Liver (tissue), 9 donors: Measurements from ENCODE around the gene CLEC4G. TPM values are rescaled to one million over a fixed set of nuclear protein-coding genes. Genes with fewer than 3 reads are reported as not detected.

Experiments used
- DNase-seq: peaks from one replicate; pipeline ENCODE4 v3.0.0-alpha.2; 2017; ENCODE audit warnings: low spot score
- H3K27ac ChIP-seq, 2 donors: one replicate each; pipeline ENCODE4 v1.7.0; 2013; ENCODE audit warnings: inconsistent platforms in 2 of 2, low read length in 2 of 2, control low read depth in 1 of 2, low read depth in 1 of 2, mild to moderate bottlenecking in 1 of 2
- H3K27me3 ChIP-seq, 4 donors: one replicate each; pipeline versions ENCODE4 v1.6.1 to v1.7.0; 2013; ENCODE audit warnings: low read length in 3 of 4, inconsistent platforms in 1 of 4, mild to moderate bottlenecking in 1 of 4, moderate library complexity in 1 of 4; ENCODE audit not compliant: control insufficient read depth in 4 of 4, insufficient read depth in 4 of 4
- H3K36me3 ChIP-seq, 4 donors: one replicate each; pipeline versions ENCODE4 v1.6.1 to v1.7.0; 2013; ENCODE audit warnings: low read length in 3 of 4, mild to moderate bottlenecking in 3 of 4, low read depth in 1 of 4, moderate library complexity in 1 of 4; ENCODE audit not compliant: control insufficient read depth in 4 of 4, insufficient read depth in 3 of 4
- H3K4me1 ChIP-seq, 4 donors: one replicate each; pipeline versions ENCODE4 v1.6.1 to v1.7.0; 2013; ENCODE audit warnings: low read length in 3 of 4, mild to moderate bottlenecking in 3 of 4, moderate library complexity in 1 of 4; ENCODE audit not compliant: control insufficient read depth in 4 of 4, insufficient read depth in 4 of 4
- H3K4me3 ChIP-seq, 3 donors: one replicate each; pipeline versions ENCODE4 v1.6.1 to v1.7.0; 2013; ENCODE audit warnings: low read length in 3 of 3, control low read depth in 1 of 3, low read depth in 1 of 3, mild to moderate bottlenecking in 1 of 3
- H3K9ac ChIP-seq, 2 donors: one replicate each; pipeline ENCODE4 v1.7.0; 2013; ENCODE audit warnings: low read length in 2 of 2, mild to moderate bottlenecking in 2 of 2, moderate library complexity in 2 of 2, control low read depth in 1 of 2, low read depth in 1 of 2
- H3K9me3 ChIP-seq, 4 donors: one replicate each; pipeline versions ENCODE4 v1.6.1 to v1.7.0; 2013; ENCODE audit warnings: low read length in 3 of 4; ENCODE audit not compliant: control insufficient read depth in 4 of 4
- FOXA1 ChIP-seq: IDR thresholded peaks from 2 replicates; pipeline ENCODE4 v1.6.1; 2016; ENCODE audit warnings: antibody characterized with exemption
- FOXA2 ChIP-seq: IDR thresholded peaks from 2 replicates; pipeline ENCODE4 v1.6.1; 2016; ENCODE audit warnings: antibody characterized with exemption
- HNF4A ChIP-seq, 2 donors: conservative IDR thresholded peaks; 2 replicates each; pipeline ENCODE4 v1.6.1; 2016; ENCODE audit warnings: antibody characterized with exemption in 2 of 2, mild to moderate bottlenecking in 2 of 2
- HNF4G ChIP-seq: IDR thresholded peaks from 2 replicates; pipeline ENCODE4 v1.6.1; 2016; ENCODE audit warnings: antibody characterized with exemption
- NR2F2 ChIP-seq: IDR thresholded peaks from 2 replicates; pipeline ENCODE4 v1.6.1; 2016; ENCODE audit warnings: antibody characterized with exemption
- RXRA ChIP-seq, 2 donors: IDR thresholded peaks; 2 replicates each; pipeline ENCODE4 v1.6.1; 2017 to 2018; ENCODE audit warnings: antibody characterized with exemption in 2 of 2, mild to moderate bottlenecking in 1 of 2
- SP1 ChIP-seq: IDR thresholded peaks from 2 replicates; pipeline ENCODE4 v1.6.1; 2018; ENCODE audit warnings: antibody characterized with exemption, mild to moderate bottlenecking
- TAF1 ChIP-seq: conservative IDR thresholded peaks from 2 replicates; pipeline ENCODE4 v1.6.1; 2016; ENCODE audit warnings: antibody characterized with exemption, mild to moderate bottlenecking
- YY1 ChIP-seq: IDR thresholded peaks from 2 replicates; pipeline ENCODE4 v1.6.1; 2016; ENCODE audit warnings: antibody characterized with exemption, mild to moderate bottlenecking
- ZBTB33 ChIP-seq: IDR thresholded peaks from 2 replicates; pipeline ENCODE4 v1.6.1; 2016; ENCODE audit warnings: antibody characterized with exemption
- WGBS: extraction: QIAGEN DNeasy Blood & Tissue Kit; methylation state at CpG from one replicate; pipeline ENCODE4 v1.1.7; 2013; 5-methylcytosine and 5-hydroxymethylcytosine counted together
- polyA plus RNA-seq, 2 donors: library from polyadenylated mRNA; stranded (reverse) in 1 of 2; unstranded in 1 of 2; fragments of 200-250 nt in 1 of 2; fragments of >200 nt in 1 of 2; fragmentation: Nextera tagmentation in 1 of 2; extraction: Ambion mirVana in 1 of 2; gene quantifications; one replicate each; pipeline versions ENCODE4 v1.2.1 to v1.2.3, GENCODE V29; 2013 to 2015
- total RNA-seq, 2 donors: library from RNA; depleted of rRNA; stranded (reverse); fragments of >200 nt; gene quantifications; one replicate each; pipeline ENCODE4 v1.2.3, GENCODE V29; 2014
- TF ChIP-seq, protein P1 (sequence below): IDR thresholded peaks from 2 replicates; pipeline ENCODE4 v1.6.1; 2016; ENCODE audit warnings: antibody characterized with exemption, mild to moderate bottlenecking
- TF ChIP-seq, protein P2 (sequence below): IDR thresholded peaks from 2 replicates; pipeline ENCODE4 v1.6.1; 2016; ENCODE audit warnings: antibody characterized with exemption
- donor health status: healthy.
- donor health status: healthy.
- donor health status: healthy.
- donor health status: healthy.
- donor health status: healthy.

CLEC4G gene
- total and polyA plus RNA-seq, 4 donors: 7.7 to 69.0 (median 45.6) TPM

DNA sequence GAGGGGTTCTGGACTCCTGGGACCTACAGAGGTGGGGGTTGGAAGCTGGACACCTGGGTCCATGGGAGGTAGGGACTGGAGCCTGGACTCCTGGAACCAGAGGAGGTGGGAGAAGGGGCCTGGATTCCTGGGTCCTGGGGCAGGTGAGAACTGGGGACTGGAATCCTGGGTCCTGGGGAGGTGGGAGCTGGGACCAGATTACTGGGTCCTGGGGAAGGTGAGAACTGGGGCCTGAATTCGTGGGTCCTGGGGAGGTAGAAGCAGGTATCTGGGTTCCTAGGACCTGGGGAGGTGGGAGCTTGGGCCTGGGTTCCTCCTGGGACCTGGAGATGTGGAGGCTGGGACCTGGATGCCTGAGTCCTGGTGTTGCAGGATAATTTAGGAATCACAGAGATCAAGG, 31.8 kb upstream of the CLEC4G start:
- H3K4me1 ChIP-seq: no peaks in the 10 kb centered on the region
- no peaks in the 10 kb centered on the region for H3K36me3 ChIP-seq
- peak overlapping the region in 1 of 3 donors; percentile 16 for H3K4me3 ChIP-seq
- no peak for TF ChIP-seq HNF4G
- TF ChIP-seq HNF4A (conservative IDR thresholded peaks at IDR 0.05): no peak
- TF ChIP-seq TAF1: no peak
- TF ChIP-seq FOXA1: no peak
- TF ChIP-seq SP1: no peak
- H3K9me3 ChIP-seq: peaks cover 0 to 3% (median under 1%) of the 10 kb centered on the region in 4 donors
- WGBS: 37% methylated on average over 1 of the region's 1 CpG
- no peak for DNase-seq
- H3K9ac ChIP-seq: no peak overlapping the region
- no peaks in the 10 kb centered on the region for H3K27me3 ChIP-seq
- H3K27ac ChIP-seq: no peak overlapping the region

- H3K27me3 ChIP-seq: no peaks in the 10 kb centered on the region
- DNase-seq: no peak
- H3K9ac ChIP-seq: no peak within 1 kb of the TSS
- H3K36me3 ChIP-seq: no peaks in the 10 kb centered on the region
- WGBS: 73% methylated on average over 8 of the region's 8 CpGs
- H3K4me1 ChIP-seq: no peaks in the 10 kb centered on the region
- H3K4me3 ChIP-seq: peak within 1 kb of the TSS in 1 of 3 donors; percentile 16
- TF ChIP-seq RXRA (IDR thresholded peaks at IDR 0.05): no peak
- peak; percentile 93 for TF ChIP-seq NR2F2
- H3K9me3 ChIP-seq: peaks cover 0 to 6% (median 2%) of the 10 kb centered on the region in 4 donors
- no peak within 1 kb of the TSS for H3K27ac ChIP-seq
Observed at GRCh38 chr19:7762719-7763293, 30.9 kb upstream of the CLEC4G start, which contains the start of gene CLEC4M. TSS of gene CLEC4M (plus strand) at chr19:7763243. CDS start at chr19:7763267, 24 bp downstream.

DNA sequence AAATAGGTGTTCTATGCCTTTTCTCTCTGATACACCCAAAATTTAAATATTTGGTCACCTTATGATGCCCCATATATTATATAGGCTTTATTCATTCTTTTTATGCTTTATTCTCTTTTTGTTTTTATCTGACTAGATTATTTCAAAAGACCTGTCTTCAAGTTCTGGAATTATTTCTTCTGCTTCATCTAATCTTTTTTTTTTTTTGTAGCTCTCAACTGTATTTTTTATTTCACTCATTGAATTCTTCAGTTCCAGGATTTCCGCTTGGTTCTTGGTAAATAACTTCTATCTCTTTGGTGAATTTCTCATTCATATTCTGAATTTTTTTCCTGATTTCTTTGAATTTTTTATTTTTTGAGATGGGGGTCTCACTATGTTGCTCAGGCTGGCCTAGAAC, 27.2 kb upstream of the CLEC4G start:
- H3K9ac ChIP-seq: no peak overlapping the region
- DNase-seq: no peak
- no peak overlapping the region for H3K4me3 ChIP-seq
- peaks cover 2 to 11% (median 5%) of the 10 kb centered on the region in 4 donors for H3K9me3 ChIP-seq
- H3K27ac ChIP-seq: no peak overlapping the region
- H3K4me1 ChIP-seq: no peaks in the 10 kb centered on the region
- WGBS: 87% methylated on average over 1 of the region's 1 CpG
- no peaks in the 10 kb centered on the region for H3K27me3 ChIP-seq
- TF ChIP-seq YY1 (no peak), HNF4A (conservative IDR thresholded peaks at IDR 0.05) (no peak), ZBTB33 (no peak), FOXA2 (no peak)
- TF ChIP-seq, protein P1, sequence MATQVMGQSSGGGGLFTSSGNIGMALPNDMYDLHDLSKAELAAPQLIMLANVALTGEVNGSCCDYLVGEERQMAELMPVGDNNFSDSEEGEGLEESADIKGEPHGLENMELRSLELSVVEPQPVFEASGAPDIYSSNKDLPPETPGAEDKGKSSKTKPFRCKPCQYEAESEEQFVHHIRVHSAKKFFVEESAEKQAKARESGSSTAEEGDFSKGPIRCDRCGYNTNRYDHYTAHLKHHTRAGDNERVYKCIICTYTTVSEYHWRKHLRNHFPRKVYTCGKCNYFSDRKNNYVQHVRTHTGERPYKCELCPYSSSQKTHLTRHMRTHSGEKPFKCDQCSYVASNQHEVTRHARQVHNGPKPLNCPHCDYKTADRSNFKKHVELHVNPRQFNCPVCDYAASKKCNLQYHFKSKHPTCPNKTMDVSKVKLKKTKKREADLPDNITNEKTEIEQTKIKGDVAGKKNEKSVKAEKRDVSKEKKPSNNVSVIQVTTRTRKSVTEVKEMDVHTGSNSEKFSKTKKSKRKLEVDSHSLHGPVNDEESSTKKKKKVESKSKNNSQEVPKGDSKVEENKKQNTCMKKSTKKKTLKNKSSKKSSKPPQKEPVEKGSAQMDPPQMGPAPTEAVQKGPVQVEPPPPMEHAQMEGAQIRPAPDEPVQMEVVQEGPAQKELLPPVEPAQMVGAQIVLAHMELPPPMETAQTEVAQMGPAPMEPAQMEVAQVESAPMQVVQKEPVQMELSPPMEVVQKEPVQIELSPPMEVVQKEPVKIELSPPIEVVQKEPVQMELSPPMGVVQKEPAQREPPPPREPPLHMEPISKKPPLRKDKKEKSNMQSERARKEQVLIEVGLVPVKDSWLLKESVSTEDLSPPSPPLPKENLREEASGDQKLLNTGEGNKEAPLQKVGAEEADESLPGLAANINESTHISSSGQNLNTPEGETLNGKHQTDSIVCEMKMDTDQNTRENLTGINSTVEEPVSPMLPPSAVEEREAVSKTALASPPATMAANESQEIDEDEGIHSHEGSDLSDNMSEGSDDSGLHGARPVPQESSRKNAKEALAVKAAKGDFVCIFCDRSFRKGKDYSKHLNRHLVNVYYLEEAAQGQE: no peak
- TF ChIP-seq, protein P2, sequence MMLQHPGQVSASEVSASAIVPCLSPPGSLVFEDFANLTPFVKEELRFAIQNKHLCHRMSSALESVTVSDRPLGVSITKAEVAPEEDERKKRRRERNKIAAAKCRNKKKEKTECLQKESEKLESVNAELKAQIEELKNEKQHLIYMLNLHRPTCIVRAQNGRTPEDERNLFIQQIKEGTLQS: no peak
- no peaks in the 10 kb centered on the region for H3K36me3 ChIP-seq
